Mesothelial cell of epicardium (in vitro differentiated cells): Measurements from ENCODE around the gene ERBIN. TPM values are rescaled to one million over a fixed set of nuclear protein-coding genes. Genes with fewer than 3 reads are reported as not detected.
"Not testable (repeated sequence)": the region's sequence is repeated elsewhere in the genome, so short reads cannot be mapped to it uniquely, and the experiment has no call there.

Source experiments
- DNase-seq, 2 experiments: peaks; one replicate each; pipeline ENCODE4 v3.0.0; 2021; ENCODE audit warnings: low spot score in 2 of 2; ENCODE audit not compliant: unreplicated experiment in 2 of 2
- H3K27ac Mint-ChIP-seq: 2 replicates; pipeline ENCODE4 v1.8.0; 2021; ENCODE audit warnings: mixed read lengths
- H3K27me3 Mint-ChIP-seq: 2 replicates; pipeline ENCODE4 v1.8.0; 2021; ENCODE audit warnings: low read depth, mixed read lengths
- H3K36me3 Mint-ChIP-seq: 2 replicates; pipeline ENCODE4 v1.8.0; 2021; ENCODE audit warnings: mixed read lengths
- H3K4me1 Mint-ChIP-seq: 2 replicates; pipeline ENCODE4 v1.8.0; 2021; ENCODE audit warnings: mixed read lengths
- H3K4me3 Mint-ChIP-seq: 2 replicates; pipeline ENCODE4 v1.8.0; 2021; ENCODE audit warnings: mild to moderate bottlenecking, moderate library complexity, mixed read lengths
- H3K9me3 Mint-ChIP-seq: 2 replicates; pipeline ENCODE4 v1.8.0; 2021; ENCODE audit warnings: mixed read lengths
- total RNA-seq: library from RNA; stranded (reverse); gene quantifications from 3 replicates; pipeline ENCODE4 v1.2.1, GENCODE V29; 2021
- TF ChIP-seq, protein P1 (sequence below): fragments of 200-600 bp; sonication (generic); IDR thresholded peaks from one replicate; pipeline ENCODE4 v1.5.0; 2021; ENCODE audit warnings: antibody characterized with exemption; ENCODE audit not compliant: unreplicated experiment

ERBIN gene, protein sequence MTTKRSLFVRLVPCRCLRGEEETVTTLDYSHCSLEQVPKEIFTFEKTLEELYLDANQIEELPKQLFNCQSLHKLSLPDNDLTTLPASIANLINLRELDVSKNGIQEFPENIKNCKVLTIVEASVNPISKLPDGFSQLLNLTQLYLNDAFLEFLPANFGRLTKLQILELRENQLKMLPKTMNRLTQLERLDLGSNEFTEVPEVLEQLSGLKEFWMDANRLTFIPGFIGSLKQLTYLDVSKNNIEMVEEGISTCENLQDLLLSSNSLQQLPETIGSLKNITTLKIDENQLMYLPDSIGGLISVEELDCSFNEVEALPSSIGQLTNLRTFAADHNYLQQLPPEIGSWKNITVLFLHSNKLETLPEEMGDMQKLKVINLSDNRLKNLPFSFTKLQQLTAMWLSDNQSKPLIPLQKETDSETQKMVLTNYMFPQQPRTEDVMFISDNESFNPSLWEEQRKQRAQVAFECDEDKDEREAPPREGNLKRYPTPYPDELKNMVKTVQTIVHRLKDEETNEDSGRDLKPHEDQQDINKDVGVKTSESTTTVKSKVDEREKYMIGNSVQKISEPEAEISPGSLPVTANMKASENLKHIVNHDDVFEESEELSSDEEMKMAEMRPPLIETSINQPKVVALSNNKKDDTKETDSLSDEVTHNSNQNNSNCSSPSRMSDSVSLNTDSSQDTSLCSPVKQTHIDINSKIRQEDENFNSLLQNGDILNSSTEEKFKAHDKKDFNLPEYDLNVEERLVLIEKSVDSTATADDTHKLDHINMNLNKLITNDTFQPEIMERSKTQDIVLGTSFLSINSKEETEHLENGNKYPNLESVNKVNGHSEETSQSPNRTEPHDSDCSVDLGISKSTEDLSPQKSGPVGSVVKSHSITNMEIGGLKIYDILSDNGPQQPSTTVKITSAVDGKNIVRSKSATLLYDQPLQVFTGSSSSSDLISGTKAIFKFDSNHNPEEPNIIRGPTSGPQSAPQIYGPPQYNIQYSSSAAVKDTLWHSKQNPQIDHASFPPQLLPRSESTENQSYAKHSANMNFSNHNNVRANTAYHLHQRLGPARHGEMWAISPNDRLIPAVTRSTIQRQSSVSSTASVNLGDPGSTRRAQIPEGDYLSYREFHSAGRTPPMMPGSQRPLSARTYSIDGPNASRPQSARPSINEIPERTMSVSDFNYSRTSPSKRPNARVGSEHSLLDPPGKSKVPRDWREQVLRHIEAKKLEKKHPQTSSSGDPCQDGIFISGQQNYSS (N-terminal part only)
- total RNA-seq, result 75.7 to 83.3 TPM (median 81.8 TPM) in 3 replicates

- DNase-seq, result peak; percentile 49 to 79
- peak within 1 kb of the TSS; percentile 99 for H3K27ac Mint-ChIP-seq
- peaks cover 43% of the 10 kb centered on the region for H3K4me1 Mint-ChIP-seq
- peak within 1 kb of the TSS; percentile 92 for H3K4me3 Mint-ChIP-seq
- H3K27me3 Mint-ChIP-seq, result no peaks in the 10 kb centered on the region
- peaks cover 4% of the 10 kb centered on the region for H3K36me3 Mint-ChIP-seq
- TF ChIP-seq, protein P1, sequence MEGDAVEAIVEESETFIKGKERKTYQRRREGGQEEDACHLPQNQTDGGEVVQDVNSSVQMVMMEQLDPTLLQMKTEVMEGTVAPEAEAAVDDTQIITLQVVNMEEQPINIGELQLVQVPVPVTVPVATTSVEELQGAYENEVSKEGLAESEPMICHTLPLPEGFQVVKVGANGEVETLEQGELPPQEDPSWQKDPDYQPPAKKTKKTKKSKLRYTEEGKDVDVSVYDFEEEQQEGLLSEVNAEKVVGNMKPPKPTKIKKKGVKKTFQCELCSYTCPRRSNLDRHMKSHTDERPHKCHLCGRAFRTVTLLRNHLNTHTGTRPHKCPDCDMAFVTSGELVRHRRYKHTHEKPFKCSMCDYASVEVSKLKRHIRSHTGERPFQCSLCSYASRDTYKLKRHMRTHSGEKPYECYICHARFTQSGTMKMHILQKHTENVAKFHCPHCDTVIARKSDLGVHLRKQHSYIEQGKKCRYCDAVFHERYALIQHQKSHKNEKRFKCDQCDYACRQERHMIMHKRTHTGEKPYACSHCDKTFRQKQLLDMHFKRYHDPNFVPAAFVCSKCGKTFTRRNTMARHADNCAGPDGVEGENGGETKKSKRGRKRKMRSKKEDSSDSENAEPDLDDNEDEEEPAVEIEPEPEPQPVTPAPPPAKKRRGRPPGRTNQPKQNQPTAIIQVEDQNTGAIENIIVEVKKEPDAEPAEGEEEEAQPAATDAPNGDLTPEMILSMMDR, result no peak
- no peaks in the 10 kb centered on the region for H3K9me3 Mint-ChIP-seq
These were observed at the start of gene ERBIN for GRCh38 chr5:65926276-65926783. Gene ERBIN, plus strand, starts transcription at chr5:65926575. Its CDS starts 66,144 bp downstream, at chr5:65992719.

DNA sequence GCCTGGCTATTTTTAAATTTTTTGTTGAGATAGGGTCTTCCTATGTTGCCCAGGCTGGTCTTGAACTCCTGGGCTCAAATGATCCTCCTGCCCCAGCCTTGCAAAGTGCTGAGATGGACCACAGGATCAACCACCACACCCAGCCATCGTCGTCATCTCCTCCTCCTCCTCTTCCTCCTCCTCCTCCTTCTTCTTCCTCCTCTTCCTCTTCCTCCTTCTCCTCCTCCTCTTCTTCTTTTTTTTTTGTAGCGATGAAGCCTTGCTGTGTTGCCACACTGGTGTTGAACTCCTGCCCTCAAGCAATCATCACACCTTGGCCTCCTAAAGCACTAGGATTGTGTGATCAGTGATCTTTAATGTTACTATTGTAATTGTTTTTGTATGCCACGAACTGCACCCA, 49.4 kb upstream of the ERBIN start:
- Mint-ChIP-seq H3K27me3 (peaks cover 12% of the 10 kb centered on the region), H3K4me1 (peaks cover 4% of the 10 kb centered on the region), H3K9me3 (peaks cover 16% of the 10 kb centered on the region), H3K4me3 (no peak overlapping the region), H3K27ac (no peak overlapping the region), H3K36me3 (peaks cover 4% of the 10 kb centered on the region)
- TF ChIP-seq, protein P1, result no peak
- DNase-seq, result no peak

DNA sequence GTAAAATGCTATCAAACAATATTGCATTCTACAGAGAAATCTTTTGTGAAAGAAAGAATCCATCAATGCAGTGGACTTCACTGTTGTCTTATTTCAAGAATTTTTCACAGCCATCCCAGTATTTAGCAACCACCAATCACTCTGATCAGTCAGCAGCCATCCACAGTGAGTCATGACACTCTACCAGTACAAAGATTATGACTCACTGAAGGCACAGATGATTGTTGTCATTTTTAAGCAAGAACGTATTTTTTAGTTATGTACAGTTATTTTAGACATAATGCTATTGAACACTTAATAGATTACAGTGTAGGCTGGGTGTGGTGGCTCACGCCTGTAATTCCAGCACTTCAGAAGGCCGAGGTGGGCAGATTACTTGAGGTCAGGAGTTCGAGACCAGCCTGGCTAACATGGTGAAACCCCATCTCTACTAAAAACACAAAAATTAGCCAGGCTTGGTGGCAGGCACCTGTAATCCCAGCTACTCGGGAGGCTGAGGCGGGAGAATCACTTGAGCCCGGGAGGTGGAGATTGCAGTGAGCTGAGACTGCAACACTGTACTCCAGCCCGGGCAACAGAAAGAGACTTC, 46.6 kb upstream of the ERBIN start:
- DNase-seq, H3K27me3 Mint-ChIP-seq, H3K4me1 Mint-ChIP-seq, H3K4me3 Mint-ChIP-seq, H3K36me3 Mint-ChIP-seq, H3K27ac Mint-ChIP-seq: not testable (repeated sequence)
- peaks cover 19% of the 10 kb centered on the region for H3K9me3 Mint-ChIP-seq

- peaks cover 4% of the 10 kb centered on the region for H3K36me3 Mint-ChIP-seq
- H3K4me1 Mint-ChIP-seq, result peaks cover 4% of the 10 kb centered on the region
- no peak overlapping the region for H3K27ac Mint-ChIP-seq
- no peak overlapping the region for H3K4me3 Mint-ChIP-seq
- peaks cover 4% of the 10 kb centered on the region for H3K27me3 Mint-ChIP-seq
- H3K9me3 Mint-ChIP-seq, result peaks cover 19% of the 10 kb centered on the region
- DNase-seq, result no peak
- TF ChIP-seq, protein P1, result no peak
These were observed 45.8 kb upstream of the ERBIN start for GRCh38 chr5:65880496-65881072.

DNA sequence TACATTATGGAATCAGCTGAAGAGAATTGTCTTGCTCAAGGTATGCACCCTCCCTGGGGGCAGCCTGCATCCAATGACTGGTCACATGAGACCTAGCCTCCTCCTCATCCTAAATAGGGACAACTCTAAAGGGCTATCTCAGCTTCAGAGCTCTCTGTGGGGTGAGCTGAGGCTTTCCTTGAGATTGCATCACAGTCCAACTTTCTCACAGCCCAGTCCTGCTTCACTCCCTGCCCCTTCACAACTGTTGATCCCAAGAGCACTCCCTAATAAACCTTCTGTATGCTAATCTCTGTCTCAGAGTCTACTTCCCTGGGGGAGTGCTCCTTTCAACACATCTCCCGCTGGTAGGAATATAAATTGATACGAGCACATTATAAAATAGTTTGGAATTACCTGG, 44.1 kb upstream of the ERBIN start:
- H3K27ac Mint-ChIP-seq, result no peak overlapping the region
- H3K9me3 Mint-ChIP-seq, result peaks cover 15% of the 10 kb centered on the region
- no peak for DNase-seq
- H3K4me1 Mint-ChIP-seq, result peaks cover 4% of the 10 kb centered on the region
- no peak overlapping the region for H3K4me3 Mint-ChIP-seq
- peaks cover 4% of the 10 kb centered on the region for H3K36me3 Mint-ChIP-seq
- peaks cover 15% of the 10 kb centered on the region for H3K27me3 Mint-ChIP-seq
- TF ChIP-seq, protein P1, result no peak
